ENCODE data around the gene AFG1L.
"Not testable (repeated sequence)": the region's sequence is repeated elsewhere in the genome, so short reads cannot be mapped to it uniquely, and the experiment has no call there.

GRCh38 chr6:108416047-108416833, 121.4 kb downstream of the AFG1L start:
- TF ChIP-seq, protein P1, sequence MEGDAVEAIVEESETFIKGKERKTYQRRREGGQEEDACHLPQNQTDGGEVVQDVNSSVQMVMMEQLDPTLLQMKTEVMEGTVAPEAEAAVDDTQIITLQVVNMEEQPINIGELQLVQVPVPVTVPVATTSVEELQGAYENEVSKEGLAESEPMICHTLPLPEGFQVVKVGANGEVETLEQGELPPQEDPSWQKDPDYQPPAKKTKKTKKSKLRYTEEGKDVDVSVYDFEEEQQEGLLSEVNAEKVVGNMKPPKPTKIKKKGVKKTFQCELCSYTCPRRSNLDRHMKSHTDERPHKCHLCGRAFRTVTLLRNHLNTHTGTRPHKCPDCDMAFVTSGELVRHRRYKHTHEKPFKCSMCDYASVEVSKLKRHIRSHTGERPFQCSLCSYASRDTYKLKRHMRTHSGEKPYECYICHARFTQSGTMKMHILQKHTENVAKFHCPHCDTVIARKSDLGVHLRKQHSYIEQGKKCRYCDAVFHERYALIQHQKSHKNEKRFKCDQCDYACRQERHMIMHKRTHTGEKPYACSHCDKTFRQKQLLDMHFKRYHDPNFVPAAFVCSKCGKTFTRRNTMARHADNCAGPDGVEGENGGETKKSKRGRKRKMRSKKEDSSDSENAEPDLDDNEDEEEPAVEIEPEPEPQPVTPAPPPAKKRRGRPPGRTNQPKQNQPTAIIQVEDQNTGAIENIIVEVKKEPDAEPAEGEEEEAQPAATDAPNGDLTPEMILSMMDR (IDR thresholded peaks at IDR 0.05) = not testable (repeated sequence)
- TF ChIP-seq POLR2A, EP300, POLR2AphosphoS5 (IDR thresholded peaks at IDR 0.05): not testable (repeated sequence)

Measured in stomach (tissue), 4 donors.